NCI-H82 (cell line): Measurements from ENCODE around the gene RYR2.

Experiments used
- DNase-seq: peaks from one replicate; lab custom pipeline; 2025; lab: John Stamatoyannopoulos, UW

Gene RYR2

GRCh38 chr1:237671935-237672334, 630.0 kb downstream of the RYR2 start:
- DNase-seq: no peak

GRCh38 chr1:237672748-237673147, 630.8 kb downstream of the RYR2 start:
- DNase-seq: peak; percentile 27

GRCh38 chr1:237673631-237674030, 631.6 kb downstream of the RYR2 start:
- no peak for DNase-seq

- DNase-seq: no peak
Observed at GRCh38 chr1:237677979-237678378, 636.0 kb downstream of the RYR2 start.

GRCh38 chr1:237679687-237680086, 637.7 kb downstream of the RYR2 start:
- no peak for DNase-seq

- no peak for DNase-seq
Observed at GRCh38 chr1:237681210-237681609, 639.2 kb downstream of the RYR2 start.

GRCh38 chr1:237684236-237684635, 642.3 kb downstream of the RYR2 start:
- no peak for DNase-seq

- no peak for DNase-seq
Observed at GRCh38 chr1:237685551-237685950, 643.6 kb downstream of the RYR2 start.

- no peak for DNase-seq
Observed at GRCh38 chr1:237687804-237688203, 645.8 kb downstream of the RYR2 start.

- DNase-seq: no peak
Observed at GRCh38 chr1:237690656-237691055, 648.7 kb downstream of the RYR2 start.

GRCh38 chr1:237692255-237692654, 650.3 kb downstream of the RYR2 start:
- no peak for DNase-seq

- DNase-seq: no peak
Observed at GRCh38 chr1:237695878-237696277, 653.9 kb downstream of the RYR2 start.

- no peak for DNase-seq
Observed at GRCh38 chr1:237700181-237700580, 658.2 kb downstream of the RYR2 start.

- no peak for DNase-seq
Observed at GRCh38 chr1:237701534-237701933, 659.5 kb downstream of the RYR2 start.

GRCh38 chr1:237702161-237702560, 660.2 kb downstream of the RYR2 start:
- no peak for DNase-seq

GRCh38 chr1:237705462-237705861, 663.5 kb downstream of the RYR2 start:
- DNase-seq: no peak

GRCh38 chr1:237709355-237709754, 667.4 kb downstream of the RYR2 start:
- no peak for DNase-seq

GRCh38 chr1:237711281-237711680, 669.3 kb downstream of the RYR2 start:
- DNase-seq: no peak

GRCh38 chr1:237712082-237712481, 670.1 kb downstream of the RYR2 start:
- no peak for DNase-seq

GRCh38 chr1:237712586-237713157, 670.7 kb downstream of the RYR2 start:
- no peak for DNase-seq

GRCh38 chr1:237713916-237714315, 671.9 kb downstream of the RYR2 start:
- no peak for DNase-seq

GRCh38 chr1:237717106-237717505, 675.1 kb downstream of the RYR2 start:
- no peak for DNase-seq

GRCh38 chr1:237730826-237731350, 688.9 kb downstream of the RYR2 start:
- no peak for DNase-seq

GRCh38 chr1:237732657-237733056, 690.7 kb downstream of the RYR2 start:
- no peak for DNase-seq
